D721Med (cell line): Measurements from ENCODE around the gene RBL2.

Experiments
- DNase-seq: peaks from one replicate; pipeline ENCODE4 v3.0.0; 2011; ENCODE audit warnings: low spot score; ENCODE audit not compliant: insufficient read length
- FAIRE-seq: peaks from 2 replicates; lab custom pipeline; 2011; peaks lifted over from hg19 to GRCh38; lab: Jason Lieb, UNC
- CTCF ChIP-seq: IDR thresholded peaks from 2 replicates; pipeline ENCODE4 v1.5.1; 2012; ENCODE audit warnings: mild to moderate bottlenecking, control low read depth; ENCODE audit not compliant: insufficient read depth; ENCODE audit errors: missing control alignments

Gene RBL2

GRCh38 chr16:53504665-53505064 is 70.4 kb downstream of the RBL2 start:
- FAIRE-seq (no peak), DNase-seq (no peak)
- no peak for TF ChIP-seq CTCF

GRCh38 chr16:53506254-53506653 is 72.0 kb downstream of the RBL2 start:
- TF ChIP-seq CTCF: no peak
- DNase-seq (no peak), FAIRE-seq (no peak)

GRCh38 chr16:53507464-53508179 is 73.4 kb downstream of the RBL2 start:
- FAIRE-seq (no peak), DNase-seq (no peak)
- no peak for TF ChIP-seq CTCF

GRCh38 chr16:53509906-53510703 is 75.8 kb downstream of the RBL2 start:
- FAIRE-seq (no peak), DNase-seq (peak; percentile 29)
- TF ChIP-seq CTCF: peak; percentile 91

GRCh38 chr16:53510704-53511070 is 76.4 kb downstream of the RBL2 start:
- TF ChIP-seq CTCF: no peak

GRCh38 chr16:53511084-53511402 is 76.8 kb downstream of the RBL2 start:
- FAIRE-seq (no peak), DNase-seq (no peak)
- TF ChIP-seq CTCF: no peak

More at GRCh38 chr16:53510704-53511070, 76.4 kb downstream of the RBL2 start:
- DNase-seq (no peak), FAIRE-seq (no peak)
